ENCODE results near the gene LRPAP1. TPM values are rescaled to one million over a fixed set of nuclear protein-coding genes. Genes with fewer than 3 reads are reported as not detected.

LRPAP1 gene
- polyA plus RNA-seq, 3 donors, result 34.9 to 176 (median 140) TPM

GRCh38 chr4:3497523-3498389 lies 34.5 kb downstream of the LRPAP1 start:
- H3K27ac ChIP-seq (ENCODE audit: low read depth, low read length), result no peak overlapping the region
- WGBS, 3 donors, result 76 to 78% (median 77%) methylated on average over 20 to 24 of the region's 24 CpGs

DNA sequence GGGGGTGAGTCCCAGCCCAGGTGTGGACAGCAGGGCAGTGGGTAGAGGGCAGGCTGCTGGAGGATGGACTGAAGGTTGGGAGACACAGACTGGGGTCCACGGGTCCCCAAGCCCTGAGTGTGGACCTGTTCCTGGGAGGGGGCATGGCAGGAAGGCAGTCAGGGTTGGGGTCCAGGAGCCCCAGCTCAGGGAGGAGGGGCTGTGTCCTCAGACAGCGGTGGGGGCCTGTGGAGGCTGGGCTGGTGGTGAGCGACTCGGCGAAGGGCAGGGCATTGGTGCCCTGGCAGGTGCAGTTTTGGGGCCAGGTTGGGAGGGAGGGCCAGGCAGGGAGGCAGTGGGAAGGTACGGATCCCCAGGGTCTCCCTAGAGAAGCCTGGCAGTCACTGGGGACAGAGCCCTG lies 35.1 kb downstream of the LRPAP1 start:
- no peak overlapping the region for H3K27ac ChIP-seq (ENCODE audit: low read depth, low read length)
- 83 to 97% (median 84%) methylated on average over 6 of the region's 6 CpGs for WGBS, 3 donors

- WGBS, 3 donors, result 56 to 74% (median 71%) methylated on average over 14 of the region's 14 CpGs
- H3K27ac ChIP-seq (ENCODE audit: low read depth, low read length), result no peak overlapping the region
Measured at GRCh38 chr4:3496021-3496420, 36.2 kb downstream of the LRPAP1 start.

DNA sequence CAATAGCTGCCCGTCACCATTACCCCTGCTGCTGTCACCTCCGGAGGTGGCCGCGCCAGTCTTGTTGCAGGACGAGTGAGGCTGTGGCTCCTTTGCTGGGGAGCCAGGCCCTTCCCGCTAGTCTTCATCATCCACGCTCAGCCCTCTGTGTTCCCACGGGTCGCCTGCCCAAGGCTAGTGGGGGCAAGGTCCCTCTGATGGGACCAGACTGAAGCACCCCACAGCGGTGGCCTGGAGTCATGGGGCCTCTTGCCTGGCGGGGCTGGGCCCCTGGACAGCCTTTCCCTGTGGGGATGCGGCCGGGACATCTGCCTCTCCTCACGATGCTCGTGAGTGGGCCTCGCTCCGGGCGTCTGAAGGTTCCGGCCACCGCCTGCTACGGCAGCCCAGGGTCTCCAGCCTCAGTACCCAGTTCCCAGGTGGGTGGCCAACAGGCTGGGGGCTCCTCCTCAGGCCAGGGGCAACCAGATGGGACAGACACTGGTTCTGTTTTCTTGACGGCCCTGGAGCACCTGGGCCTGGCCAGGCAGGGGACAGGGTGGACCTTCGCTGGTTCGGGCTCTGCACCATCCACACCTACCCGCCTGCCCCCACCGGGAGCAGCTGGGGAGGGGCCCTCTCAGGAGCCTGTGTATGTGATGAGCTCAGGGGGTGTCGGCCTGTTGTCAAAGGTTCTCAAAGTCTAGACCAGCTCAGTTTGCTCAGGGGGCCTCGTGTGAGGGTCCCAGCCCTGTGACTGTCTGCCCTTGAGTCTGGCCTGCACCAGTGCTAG lies 36.8 kb downstream of the LRPAP1 start:
- WGBS, 3 donors, result 76 to 80% (median 77%) methylated on average over 27 to 28 of the region's 28 CpGs
- H3K27ac ChIP-seq (ENCODE audit: low read depth, low read length), result no peak overlapping the region

DNA sequence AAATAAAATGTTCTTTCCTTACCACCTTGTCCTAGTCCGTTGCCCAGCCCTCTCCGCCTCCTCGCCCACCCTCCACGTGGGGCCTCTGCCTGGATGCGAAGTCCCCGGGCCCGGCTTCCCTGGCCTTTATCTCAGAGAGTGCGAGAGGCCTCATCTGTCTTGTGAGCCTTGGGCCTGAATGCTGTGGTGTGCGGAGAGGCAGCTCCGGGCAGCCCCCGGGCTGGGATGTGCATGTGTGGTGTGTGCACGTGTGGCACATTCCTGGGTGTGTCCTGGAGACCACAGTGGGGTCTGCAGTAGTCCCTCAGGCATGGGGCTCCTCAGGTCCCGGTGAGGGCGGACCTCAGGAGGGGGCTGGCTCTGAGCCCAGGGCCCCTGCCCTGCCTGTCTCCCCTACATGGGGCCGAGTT lies 37.8 kb downstream of the LRPAP1 start:
- WGBS, 3 donors, result 30 to 59% (median 36%) methylated on average over 13 to 15 of the region's 15 CpGs
- H3K27ac ChIP-seq (ENCODE audit: low read depth, low read length), result no peak overlapping the region

GRCh38 chr4:3493720-3494461 lies 38.3 kb downstream of the LRPAP1 start:
- H3K27ac ChIP-seq (ENCODE audit: low read depth, low read length), result no peak overlapping the region
- 53 to 82% (median 54%) methylated on average over 19 to 20 of the region's 20 CpGs for WGBS, 3 donors

DNA sequence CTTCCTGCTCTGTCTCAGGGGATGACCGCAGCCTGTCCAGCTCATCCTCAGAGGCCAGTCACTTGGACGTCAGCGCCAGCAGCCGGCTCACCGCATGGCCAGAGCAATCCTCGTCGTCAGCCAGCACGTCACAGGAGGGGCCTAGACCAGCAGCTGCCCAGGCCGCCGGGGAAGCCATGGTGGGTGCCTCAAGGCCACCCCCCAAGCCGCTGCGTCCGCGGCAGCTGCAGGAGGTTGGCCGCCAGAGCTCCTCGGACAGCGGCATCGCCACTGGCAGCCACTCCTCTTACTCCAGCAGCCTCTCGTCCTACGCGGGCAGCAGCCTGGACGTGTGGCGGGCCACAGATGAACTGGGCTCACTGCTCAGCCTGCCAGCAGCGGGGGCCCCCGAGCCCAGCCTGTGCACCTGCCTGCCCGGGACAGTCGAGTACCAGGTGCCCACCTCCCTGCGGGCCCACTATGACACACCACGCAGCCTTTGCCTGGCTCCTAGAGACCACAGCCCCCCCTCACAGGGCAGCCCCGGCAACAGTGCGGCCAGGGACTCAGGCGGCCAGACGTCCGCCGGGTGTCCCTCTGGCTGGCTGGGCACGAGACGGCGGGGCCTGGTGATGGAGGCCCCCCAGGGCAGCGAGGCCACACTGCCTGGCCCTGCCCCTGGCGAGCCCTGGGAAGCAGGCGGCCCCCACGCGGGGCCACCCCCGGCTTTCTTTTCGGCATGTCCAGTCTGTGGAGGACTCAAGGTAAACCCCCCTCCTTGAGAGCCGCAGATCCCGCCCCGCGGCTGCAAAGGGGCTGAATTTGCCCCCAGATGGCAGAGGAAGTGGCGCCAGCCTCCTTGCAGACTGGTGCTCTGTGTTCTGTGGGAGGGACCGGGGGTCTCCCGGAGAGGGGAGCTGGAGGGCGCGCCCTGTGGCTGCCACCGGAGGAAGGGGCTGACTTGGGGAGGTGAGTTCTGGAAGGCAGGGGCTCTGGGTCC lies 39.2 kb downstream of the LRPAP1 start:
- WGBS, 3 donors, result 71 to 93% (median 73%) methylated on average over 50 to 55 of the region's 55 CpGs

DNA sequence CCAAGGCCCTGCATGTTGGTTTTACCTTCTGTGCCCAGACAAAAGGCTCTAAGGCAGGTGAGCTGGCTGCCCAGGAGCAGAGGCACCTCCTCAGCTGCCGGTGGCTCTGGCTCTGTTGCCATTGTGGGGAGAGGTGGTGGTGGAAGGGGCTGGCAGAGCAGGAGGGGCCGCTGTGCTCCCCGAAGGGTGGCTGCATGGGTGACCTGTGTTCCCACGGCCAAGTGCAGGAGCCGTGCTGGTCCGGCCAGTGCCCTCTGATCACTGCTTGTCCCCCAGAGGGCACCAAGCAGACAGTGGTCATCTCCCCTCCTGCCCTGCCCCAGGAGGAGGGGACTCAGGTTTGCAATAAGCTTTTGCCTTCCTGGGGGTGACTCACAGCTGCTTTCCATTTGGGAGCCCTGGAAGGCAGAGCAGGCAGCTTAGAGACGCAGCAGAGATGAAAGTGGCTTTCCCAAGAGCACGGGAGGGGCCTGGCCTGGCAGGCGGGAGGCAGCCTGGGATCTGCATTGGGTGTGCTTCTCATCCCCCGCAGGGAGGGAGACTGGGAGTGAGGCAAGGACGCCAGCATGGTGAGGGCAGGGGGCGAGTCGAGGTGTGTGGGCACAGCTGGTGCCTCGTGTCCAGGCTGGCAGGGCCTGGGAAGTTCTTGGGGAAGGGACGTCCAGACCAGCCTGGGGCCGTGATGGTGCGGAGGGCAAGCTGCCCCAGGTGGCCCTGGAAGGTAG lies 40.4 kb downstream of the LRPAP1 start:
- WGBS, 3 donors, result 61 to 87% (median 63%) methylated on average over 16 to 17 of the region's 17 CpGs
- H3K27ac ChIP-seq (ENCODE audit: low read depth, low read length), result no peak overlapping the region

More for the DNA sequence above, 39.2 kb downstream of the LRPAP1 start:
- H3K27ac ChIP-seq (ENCODE audit: low read depth, low read length), result no peak overlapping the region

DNA sequence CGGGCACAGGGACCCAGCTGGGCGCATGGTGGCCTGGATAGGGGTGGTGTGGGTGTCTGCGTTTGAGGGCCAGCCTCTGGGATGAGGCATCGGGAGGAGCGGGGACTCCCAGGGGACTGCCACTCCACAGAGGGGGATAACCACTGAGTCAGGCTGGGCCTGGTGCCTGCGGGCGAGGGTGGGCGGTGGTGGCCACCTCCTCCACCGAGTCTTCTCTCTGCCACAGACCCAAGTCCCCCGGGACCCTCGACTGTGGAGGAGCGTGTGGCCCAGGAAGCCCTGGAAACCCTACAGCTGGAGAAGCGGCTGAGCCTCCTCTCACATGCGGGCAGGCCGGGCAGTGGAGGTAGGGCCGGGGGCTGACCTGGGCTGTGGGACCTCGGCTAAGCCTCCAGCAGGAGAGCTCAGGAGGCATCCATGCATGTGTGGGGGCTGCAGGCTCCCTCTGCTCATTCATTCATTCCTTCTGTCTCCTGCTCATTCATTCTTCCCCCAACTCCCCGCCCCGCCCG lies 42.7 kb downstream of the LRPAP1 start:
- no peak overlapping the region for H3K27ac ChIP-seq (ENCODE audit: low read depth, low read length)
- WGBS, 3 donors, result 43 to 77% (median 54%) methylated on average over 19 to 20 of the region's 20 CpGs

DNA sequence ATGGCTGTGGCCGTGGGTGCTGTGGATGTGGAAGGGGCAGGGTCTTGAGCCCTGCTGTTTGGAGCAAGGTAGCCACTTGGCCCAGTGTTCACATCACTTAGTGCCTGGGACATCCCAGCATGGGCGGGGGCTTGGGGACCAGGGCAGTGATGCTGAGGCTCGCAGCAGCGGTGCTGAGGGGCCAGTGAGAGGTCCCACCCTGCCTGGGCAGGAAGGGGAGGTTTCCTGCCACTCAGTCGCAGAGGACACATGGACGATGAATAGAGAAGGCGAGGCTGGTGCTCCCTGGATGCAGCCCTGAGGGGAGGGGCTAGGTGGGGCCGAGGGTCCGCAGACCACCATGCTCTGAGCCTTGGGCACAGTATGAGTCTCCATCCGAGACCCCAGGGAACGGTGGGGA lies 43.4 kb downstream of the LRPAP1 start:
- WGBS, 3 donors, result 32 to 74% (median 37%) methylated on average over 11 of the region's 11 CpGs
- H3K27ac ChIP-seq (ENCODE audit: low read depth, low read length), result no peak overlapping the region

DNA sequence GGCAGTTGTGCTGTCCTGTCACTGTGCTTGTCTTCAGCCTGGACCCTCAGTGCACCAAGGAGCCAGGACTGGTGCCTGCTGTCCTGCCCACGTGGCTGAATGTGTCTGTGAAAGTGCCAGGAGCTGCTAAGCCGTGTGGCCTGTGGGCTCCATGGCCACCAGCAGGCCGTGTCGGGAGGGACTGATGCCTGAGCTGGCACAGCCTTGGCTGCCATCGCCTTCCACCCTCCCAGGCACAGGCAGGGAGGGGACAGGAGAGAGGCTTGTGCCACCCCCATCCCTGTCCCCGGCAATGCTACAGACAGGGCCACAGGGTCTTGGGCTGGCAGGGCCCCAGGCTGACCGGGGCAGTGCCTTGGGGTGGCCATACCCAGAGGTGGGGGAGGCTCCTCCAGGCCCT lies 44.4 kb downstream of the LRPAP1 start:
- no peak overlapping the region for H3K27ac ChIP-seq (ENCODE audit: low read depth, low read length)
- WGBS, 3 donors, result 63 to 85% (median 85%) methylated on average over 7 of the region's 7 CpGs

- no peak overlapping the region for H3K27ac ChIP-seq (ENCODE audit: low read depth, low read length)
Measured at GRCh38 chr4:3486541-3487540, 45.4 kb downstream of the LRPAP1 start.

DNA sequence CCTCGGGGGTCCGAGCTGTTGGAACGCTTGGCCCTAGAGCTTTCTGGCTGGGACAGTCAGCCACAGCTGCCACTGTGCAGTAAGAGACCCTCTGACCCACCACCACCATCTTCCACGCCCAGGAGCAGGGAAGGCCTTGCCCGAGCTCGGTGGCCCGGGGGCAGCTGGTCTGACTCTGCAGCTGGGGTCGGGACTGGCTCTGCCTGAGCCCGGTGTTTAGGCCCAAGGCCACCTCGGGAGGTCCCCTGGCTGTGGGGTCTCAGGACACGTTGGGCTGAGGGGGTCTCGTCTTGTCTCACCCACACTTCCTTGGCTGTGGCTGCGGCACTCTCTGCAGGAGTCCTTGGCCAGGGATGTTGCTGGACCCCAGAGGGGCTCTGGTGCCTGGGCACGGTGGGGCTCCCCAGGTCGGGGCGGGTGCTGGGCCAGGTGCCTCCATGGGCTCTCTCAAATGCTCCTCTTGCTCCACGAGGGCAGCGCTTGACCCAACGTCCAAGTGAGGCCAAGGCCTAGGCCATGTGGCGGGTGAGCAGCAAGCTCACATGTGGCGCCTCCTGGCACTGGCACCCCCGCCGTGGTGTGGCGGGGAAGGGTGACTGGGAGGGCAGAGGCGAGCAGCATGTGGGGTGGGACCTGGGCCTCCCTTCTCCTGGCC lies 46.2 kb downstream of the LRPAP1 start:
- WGBS, 3 donors, result 84 to 86% (median 85%) methylated on average over 22 to 25 of the region's 25 CpGs

More at GRCh38 chr4:3486541-3487540, 45.4 kb downstream of the LRPAP1 start:
- WGBS, 3 donors, result 65 to 84% (median 70%) methylated on average over 25 of the region's 25 CpGs

DNA sequence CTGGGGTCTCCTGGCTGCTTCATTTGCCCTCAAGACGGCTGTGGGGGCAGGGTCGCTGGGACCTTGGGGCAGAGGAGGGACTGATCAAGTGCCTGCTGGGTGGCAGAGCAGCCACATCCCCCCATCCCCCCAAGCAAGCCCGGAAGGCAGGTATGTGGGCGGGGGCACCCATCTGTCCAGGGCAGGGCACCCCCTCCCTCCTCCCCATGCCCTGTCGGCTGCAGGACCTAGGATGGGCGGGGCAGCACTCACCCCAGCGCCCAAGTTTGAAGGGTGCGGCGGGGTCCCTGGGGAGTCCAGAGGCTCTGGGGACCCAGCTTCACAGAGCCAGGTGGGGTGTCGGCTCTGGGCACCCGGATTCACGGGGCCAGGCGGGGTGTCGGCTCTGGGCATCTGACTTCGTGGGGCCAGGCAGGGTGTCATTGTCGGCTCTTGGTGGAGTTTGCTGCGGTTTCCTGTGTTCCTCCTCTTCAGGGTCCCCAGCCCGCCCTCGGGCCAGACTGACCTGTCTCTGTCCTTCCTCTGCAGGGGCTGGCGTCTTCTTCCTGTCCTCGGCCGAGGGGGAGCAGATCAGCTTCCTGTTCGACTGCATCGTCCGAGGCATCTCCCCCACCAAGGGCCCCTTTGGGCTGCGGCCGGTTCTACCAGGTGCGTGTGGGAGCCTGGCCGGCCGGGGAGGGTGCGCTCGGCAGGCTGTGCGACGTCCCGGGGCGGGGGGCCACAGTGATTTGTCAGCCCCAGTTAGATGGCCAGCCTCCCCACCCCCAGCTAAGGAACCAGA lies 47.0 kb downstream of the LRPAP1 start:
- no peak overlapping the region for H3K27ac ChIP-seq (ENCODE audit: low read depth, low read length)
- 18 to 48% (median 18%) methylated on average over 35 to 36 of the region's 36 CpGs for WGBS, 3 donors

More for the DNA sequence above, 46.2 kb downstream of the LRPAP1 start:
- no peak overlapping the region for H3K27ac ChIP-seq (ENCODE audit: low read depth, low read length)
